IMR-90 (cell line): ENCODE measurements around the gene PCBP3. TPM values are rescaled to one million over a fixed set of nuclear protein-coding genes. Genes with fewer than 3 reads are reported as not detected.

Experiments
- ATAC-seq: fragments of 200-7000 bp; cut with Tn5 transposase; 2 replicates; pipeline ENCODE4 v1.9.1; 2020; ENCODE audit warnings: low read depth, mild to moderate bottlenecking, moderate library complexity
- BruUV-seq: library from RNA; stranded (reverse); fragments of 400-500 nt; replicated peaks from 2 replicates; lab custom pipeline; 2021; lab: Mats Ljungman, UMichigan
- CTCF ChIA-PET: fragments of 300-600 bp; formaldehyde crosslinking; extraction: SDS; loops from one replicate; lab custom pipeline; 2021; ENCODE audit warnings: antibody characterized with exemption; lab: Yijun Ruan, JAX
- POLR2A ChIA-PET: fragments of 300-600 bp; sonication (Branson Sonifier 250); formaldehyde crosslinking; loops from one replicate; lab custom pipeline; 2022; ENCODE audit warnings: antibody characterized with exemption; ENCODE audit not compliant: unreplicated experiment; lab: Charles Lee
- DNase-seq: peaks from one replicate; pipeline ENCODE4 v3.0.0; 2013
- H2AFZ ChIP-seq: replicated peaks from 2 replicates; pipeline ENCODE3; 2013; ENCODE audit warnings: low read length, mild to moderate bottlenecking; ENCODE audit not compliant: poor library complexity
- H2AK5ac ChIP-seq: 2 replicates; pipeline ENCODE4 v1.6.1; 2013; ENCODE audit warnings: low read depth, low read length, inconsistent platforms
- H2AK9ac ChIP-seq: replicated peaks from 2 replicates; pipeline ENCODE3; 2013; ENCODE audit warnings: mild to moderate bottlenecking, low read depth, low read length, moderate library complexity; ENCODE audit not compliant: poor library complexity
- H2BK120ac ChIP-seq: 2 replicates; pipeline ENCODE4 v1.6.1; 2013; ENCODE audit warnings: low read depth, low read length, inconsistent platforms
- H2BK15ac ChIP-seq: 3 replicates; pipeline ENCODE4 v1.6.1; 2013; ENCODE audit warnings: low read depth, low read length, inconsistent platforms
- H2BK20ac ChIP-seq: 2 replicates; pipeline ENCODE4 v1.6.1; 2013; ENCODE audit warnings: low read depth, mild to moderate bottlenecking, inconsistent platforms, low read length, moderate library complexity
- H2BK5ac ChIP-seq: 2 replicates; pipeline ENCODE4 v1.6.1; 2013; ENCODE audit warnings: mild to moderate bottlenecking, low read depth, low read length, inconsistent platforms; ENCODE audit not compliant: poor library complexity, severe bottlenecking
- H3K14ac ChIP-seq: replicated peaks from 2 replicates; pipeline ENCODE4 v1.6.1; 2013; ENCODE audit warnings: low read depth, low read length, inconsistent platforms
- H3K18ac ChIP-seq: 2 replicates; pipeline ENCODE4 v1.6.1; 2013; ENCODE audit warnings: low read depth, low read length, control low read depth
- H3K23ac ChIP-seq: 2 replicates; pipeline ENCODE4 v1.6.1; 2013; ENCODE audit warnings: low read depth, low read length, inconsistent platforms
- H3K27ac ChIP-seq: 2 replicates; pipeline ENCODE4 v1.5.1; 2013; ENCODE audit warnings: mild to moderate bottlenecking, control low read depth, low read length; ENCODE audit not compliant: insufficient read depth
- H3K27me3 ChIP-seq: 2 replicates; pipeline ENCODE4 v1.6.1; 2013; ENCODE audit warnings: low read length; ENCODE audit not compliant: control insufficient read depth, insufficient read depth
- H3K36me3 ChIP-seq: 2 replicates; pipeline ENCODE4 v1.6.1; 2013; ENCODE audit warnings: low read length, mixed read lengths; ENCODE audit not compliant: control insufficient read depth, insufficient read depth
- H3K4ac ChIP-seq: 2 replicates; pipeline ENCODE4 v1.6.1; 2013; ENCODE audit warnings: low read depth, low read length, inconsistent platforms
- H3K4me1 ChIP-seq: 2 replicates; pipeline ENCODE4 v1.6.1; 2013; ENCODE audit warnings: low read length, mixed read lengths; ENCODE audit not compliant: control insufficient read depth, insufficient read depth
- H3K4me2 ChIP-seq: 2 replicates; pipeline ENCODE4 v1.6.1; 2013; ENCODE audit warnings: low read depth, mild to moderate bottlenecking, control low read depth, low read length, moderate library complexity
- H3K4me3 ChIP-seq: 2 replicates; pipeline ENCODE4 v1.5.1; 2013; ENCODE audit warnings: low read depth, mild to moderate bottlenecking, control low read depth, low read length, moderate library complexity; ENCODE audit not compliant: insufficient read depth
- H3K56ac ChIP-seq: 2 replicates; pipeline ENCODE4 v1.6.1; 2013; ENCODE audit warnings: low read length, inconsistent platforms; ENCODE audit not compliant: insufficient read depth; ENCODE audit errors: extremely low read depth
- H3K79me1 ChIP-seq, 2 experiments: 2 replicates each; pipeline ENCODE4 v1.6.1; 2013; ENCODE audit warnings: low read length in 2 of 2, inconsistent platforms in 1 of 2, low read depth in 1 of 2
- H3K9ac ChIP-seq: 2 replicates; pipeline ENCODE4 v1.6.1; 2013; ENCODE audit warnings: low read depth, low read length, control low read depth
- H3K9me1 ChIP-seq: 2 replicates; pipeline ENCODE4 v1.6.1; 2013; ENCODE audit warnings: low read length, inconsistent platforms; ENCODE audit not compliant: insufficient read depth
- H3K9me3 ChIP-seq: 2 replicates; pipeline ENCODE4 v1.6.1; 2013; ENCODE audit warnings: low read length; ENCODE audit not compliant: control insufficient read depth, insufficient read depth
- H4K20me1 ChIP-seq: 2 replicates; pipeline ENCODE4 v1.6.1; 2013; ENCODE audit warnings: low read length, inconsistent platforms; ENCODE audit not compliant: insufficient read depth
- H4K5ac ChIP-seq: 2 replicates; pipeline ENCODE4 v1.6.1; 2013; ENCODE audit warnings: mild to moderate bottlenecking, low read depth, low read length, control low read depth
- H4K8ac ChIP-seq, 2 experiments: 2 replicates each; pipeline ENCODE4 v1.6.1; 2013; ENCODE audit warnings: low read depth in 2 of 2, low read length in 2 of 2, control low read depth in 1 of 2, inconsistent platforms in 1 of 2
- H4K91ac ChIP-seq: 2 replicates; pipeline ENCODE4 v1.6.1; 2013; ENCODE audit warnings: low read depth, low read length, inconsistent platforms; ENCODE audit not compliant: insufficient read depth
- CEBPB ChIP-seq: IDR thresholded peaks from 2 replicates; pipeline ENCODE4 v1.6.1; 2012; ENCODE audit warnings: low read depth, low read length, improper control_type of control experiment
- CHD1 ChIP-seq: IDR thresholded peaks from 2 replicates; pipeline ENCODE4 v1.6.1; 2012; ENCODE audit warnings: low read depth, low read length, improper control_type of control experiment
- CTCF ChIP-seq: conservative IDR thresholded peaks from 2 replicates; pipeline ENCODE4 v1.5.1; 2012; ENCODE audit warnings: mild to moderate bottlenecking, low read depth, low read length, improper control_type of control experiment
- ELK1 ChIP-seq: fragments of 150-350 bp; IDR thresholded peaks from 2 replicates; pipeline ENCODE4 v1.6.1; 2016; ENCODE audit warnings: low read depth, mild to moderate bottlenecking, low read length, moderate library complexity, borderline replicate concordance
- FOS ChIP-seq: fragments of 150-350 bp; IDR thresholded peaks from 2 replicates; pipeline ENCODE4 v1.6.1; 2016; ENCODE audit warnings: low read depth, low read length
- MAFK ChIP-seq: IDR thresholded peaks from 2 replicates; pipeline ENCODE4 v1.6.1; 2012; ENCODE audit warnings: low read depth, low read length, improper control_type of control experiment
- MAZ ChIP-seq: IDR thresholded peaks from 2 replicates; pipeline ENCODE4 v1.6.1; 2012; ENCODE audit warnings: low read depth, mild to moderate bottlenecking, low read length, improper control_type of control experiment, moderate library complexity, borderline replicate concordance
- NFE2L2 ChIP-seq: fragments of 150-350 bp; IDR thresholded peaks from 2 replicates; pipeline ENCODE4 v1.6.1; 2016; ENCODE audit warnings: low read depth, mild to moderate bottlenecking, low read length
- POLR2A ChIP-seq: IDR thresholded peaks from 2 replicates; pipeline ENCODE4 v1.6.1; 2012; ENCODE audit warnings: mild to moderate bottlenecking, low read depth, low read length
- RAD21 ChIP-seq: IDR thresholded peaks from 2 replicates; pipeline ENCODE4 v1.6.1; 2012; ENCODE audit warnings: low read length, improper control_type of control experiment
- RCOR1 ChIP-seq: IDR thresholded peaks from 2 replicates; pipeline ENCODE4 v1.6.1; 2012; ENCODE audit warnings: mild to moderate bottlenecking, low read length, improper control_type of control experiment; ENCODE audit not compliant: insufficient replicate concordance
- RFX5 ChIP-seq: IDR thresholded peaks from 2 replicates; pipeline ENCODE4 v1.8.0; 2012; ENCODE audit warnings: low read depth, mild to moderate bottlenecking, low read length, moderate library complexity
- SMC3 ChIP-seq: fragments of 150-350 bp; IDR thresholded peaks from 2 replicates; pipeline ENCODE4 v1.6.1; 2016; ENCODE audit warnings: low read depth, mild to moderate bottlenecking, antibody characterized with exemption, low read length, moderate library complexity
- USF2 ChIP-seq: fragments of 150-350 bp; IDR thresholded peaks from 2 replicates; pipeline ENCODE4 v1.6.1; 2017; ENCODE audit warnings: mild to moderate bottlenecking, antibody characterized with exemption, low read length, low read depth
- WGBS, 2 experiments: methylation state at CpG; one replicate each; pipeline versions ENCODE4 v1.1.5 to v1.1.7; 2013; ENCODE audit warnings: missing lambda C conversion rate in 2 of 2; ENCODE audit not compliant: insufficient read length in 1 of 2; ENCODE audit errors: extremely low coverage in 2 of 2; 5-methylcytosine and 5-hydroxymethylcytosine counted together
- dilution Hi-C: fragments of 300-500 bp; cut with HindIII; formaldehyde crosslinking; loops from one replicate; pipeline ENCODE4 v1.14.3; 2018; ENCODE audit warnings: low sequenced_read_pairs; ENCODE audit not compliant: unreplicated experiment
- in situ Hi-C: fragments of 300-500 bp; cut with MboI; formaldehyde crosslinking; loops from 3 replicates; pipeline ENCODE4 v1.14.3; 2019; ENCODE audit warnings: low sequenced_read_pairs, inconsistent platforms, mixed read lengths
- intact Hi-C: fragments of 100-400 bp; cut with micrococcal nuclease; formaldehyde crosslinking; loops from 2 replicates; pipeline ENCODE4 v1.10.0; 2022
- polyA plus RNA-seq, 3 experiments: library from polyadenylated mRNA; depleted of rRNA; stranded (reverse); fragments of >200 nt; gene quantifications; 2 replicates each; pipeline ENCODE4 v1.2.3, GENCODE V29; 2012; ENCODE audit warnings: low replicate concordance in 1 of 3
- total RNA-seq: library from RNA; depleted of rRNA; stranded (reverse); fragments of >200 nt; gene quantifications from 2 replicates; pipeline ENCODE4 v1.2.3, GENCODE V29; 2012

The PCBP3 gene
- total and polyA plus RNA-seq, 2 of the 4 experiments (the other 2 are of a cell fraction) = 2.9 to 3.9 TPM

- peak overlapping the region; percentile 94 for H3K14ac ChIP-seq
- no TSS peak for BruUV-seq
- 0% methylated on average over 13 of the region's 38 CpGs; no CpG with 5 or more reads in 1 of the 2 experiments for WGBS, 2 experiments
- H4K91ac ChIP-seq = peak overlapping the region; percentile 97
- peak overlapping the region; percentile 69 for H2BK20ac ChIP-seq
- H3K9me3 ChIP-seq = no peaks in the 10 kb centered on the region
- H2AK9ac ChIP-seq = peak overlapping the region; percentile 100
- H4K8ac ChIP-seq = peak overlapping the region; percentile 95 to 96
- peak overlapping the region; percentile 71 for H3K4me2 ChIP-seq
- H3K23ac ChIP-seq = peak overlapping the region; percentile 98
- no peaks in the 10 kb centered on the region for H4K20me1 ChIP-seq
- no peaks in the 10 kb centered on the region for H3K9me1 ChIP-seq
- CTCF ChIA-PET = interaction anchor here (0.7 to 1.5 kb wide), 4 partner anchors 15 to 170 kb away, joined by 3 to 9 read pairs (median 4); no protein-coding TSS in a partner anchor
- dilution Hi-C loops = no loop called here
- H2BK5ac ChIP-seq = peak overlapping the region; percentile 83
- H3K56ac ChIP-seq = peak overlapping the region; percentile 71
- peak; percentile 87 for DNase-seq
- H3K36me3 ChIP-seq = no peaks in the 10 kb centered on the region
- H4K5ac ChIP-seq = peak overlapping the region; percentile 79
- peaks cover 50% of the 10 kb centered on the region for H3K4me1 ChIP-seq
- intact Hi-C loops = loop anchor here (2.0 to 10.0 kb wide), 4 partner anchors 125 to 351 kb away; partner anchors contain the start of genes C21orf58, COL6A2, MCM3AP and PCNT
- H2AFZ ChIP-seq = peak overlapping the region; percentile 91
- peak overlapping the region; percentile 98 for H2BK120ac ChIP-seq
- POLR2A ChIA-PET = interaction anchor here (0.6 to 1.7 kb wide), 7 partner anchors 76 to 295 kb away, joined by 3 to 12 read pairs (median 6); no protein-coding TSS in a partner anchor
- H3K27me3 ChIP-seq = no peaks in the 10 kb centered on the region
- H3K9ac ChIP-seq = peak overlapping the region; percentile 52
- peak overlapping the region; percentile 51; the same call in 1 of the 3 replicates for H2BK15ac ChIP-seq
- H3K27ac ChIP-seq = peak overlapping the region; percentile 91
- H3K18ac ChIP-seq = peak overlapping the region; percentile 89
- H2AK5ac ChIP-seq = peak overlapping the region; percentile 99
- H3K79me1 ChIP-seq = peaks cover 0 to 27% of the 10 kb centered on the region in 2 experiments; a peak in 1 of 4 replicates
- H3K4ac ChIP-seq = peak overlapping the region; percentile 100
- in situ Hi-C loops = loop anchor here (5.0 kb wide), 1 partner anchor 119 kb away; no protein-coding TSS in a partner anchor
- peak overlapping the region; percentile 14 for H3K4me3 ChIP-seq
- ATAC-seq = peak; percentile 33
- no peak; the same call in 1 of the 2 replicates for TF ChIP-seq MAZ
- TF ChIP-seq CEBPB = no peak
- TF ChIP-seq CHD1 = no peak
- TF ChIP-seq NFE2L2 = no peak
- TF ChIP-seq MAFK = no peak
- TF ChIP-seq SMC3 = peak; percentile 79
- peak; percentile 76 for TF ChIP-seq RAD21
- peak; percentile 82 for TF ChIP-seq CTCF
- TF ChIP-seq POLR2A = 0 out of 2 replicates have a peak, but pooled peaks have one; percentile 24
- TF ChIP-seq FOS = no peak
- no peak for TF ChIP-seq ELK1
- no peak for TF ChIP-seq RCOR1
- no peak for TF ChIP-seq RFX5
- TF ChIP-seq USF2 = no peak
These were observed 330.0 kb downstream of the PCBP3 start for GRCh38 chr21:45973475-45974072.
